H9 (cell line): ENCODE measurements around the gene TSC2. TPM values are rescaled to one million over a fixed set of nuclear protein-coding genes. Genes with fewer than 3 reads are reported as not detected.

Source experiments
- DNase-seq: peaks from one replicate; pipeline ENCODE4 v3.0.0-alpha.2; 2017
- H2AFZ ChIP-seq: one replicate; pipeline ENCODE4 v1.6.1; 2013; ENCODE audit warnings: mild to moderate bottlenecking, low read length, control low read depth, moderate library complexity
- H2AK5ac ChIP-seq: 2 replicates; pipeline ENCODE4 v1.6.1; 2013; ENCODE audit warnings: low read length, control low read depth, mixed read lengths; ENCODE audit not compliant: insufficient read length
- H2BK120ac ChIP-seq: one replicate; pipeline ENCODE4 v1.6.1; 2013; ENCODE audit warnings: low read depth, mild to moderate bottlenecking, low read length, control low read depth, inconsistent platforms; ENCODE audit not compliant: poor library complexity, severe bottlenecking
- H2BK12ac ChIP-seq: 2 replicates; pipeline ENCODE4 v1.6.1; 2013; ENCODE audit warnings: low read length, control low read depth, mixed read lengths, low read depth; ENCODE audit not compliant: insufficient read length
- H2BK15ac ChIP-seq: 2 replicates; pipeline ENCODE4 v1.6.1; 2013; ENCODE audit warnings: low read depth, low read length, control low read depth
- H2BK20ac ChIP-seq: one replicate; pipeline ENCODE4 v1.6.1; 2013; ENCODE audit warnings: low read depth, mild to moderate bottlenecking, low read length, control low read depth, inconsistent platforms; ENCODE audit not compliant: poor library complexity, severe bottlenecking
- H2BK5ac ChIP-seq: 2 replicates; pipeline ENCODE4 v1.6.1; 2013; ENCODE audit warnings: low read length, control low read depth, mixed read lengths; ENCODE audit not compliant: insufficient read length
- H3K14ac ChIP-seq: 2 replicates; pipeline ENCODE4 v1.6.1; 2013; ENCODE audit warnings: low read length, control low read depth; ENCODE audit not compliant: insufficient read depth
- H3K18ac ChIP-seq: 2 replicates; pipeline ENCODE4 v1.6.1; 2013; ENCODE audit warnings: low read depth, mild to moderate bottlenecking, mixed read lengths, low read length, control low read depth; ENCODE audit not compliant: insufficient read length
- H3K23ac ChIP-seq: 2 replicates; pipeline ENCODE4 v1.6.1; 2013; ENCODE audit warnings: low read length, control low read depth, mixed read lengths, low read depth; ENCODE audit not compliant: insufficient read length
- H3K23me2 ChIP-seq: 2 replicates; pipeline ENCODE4 v1.6.1; 2013; ENCODE audit warnings: low read depth, mild to moderate bottlenecking, mixed read lengths, low read length, control low read depth; ENCODE audit not compliant: insufficient read length, poor library complexity, severe bottlenecking
- H3K27ac ChIP-seq: 2 replicates; pipeline ENCODE4 v1.5.1; 2013; ENCODE audit warnings: low read length, control low read depth, mixed read lengths, low read depth; ENCODE audit not compliant: insufficient read length
- H3K27me3 ChIP-seq: 2 replicates; pipeline ENCODE4 v1.6.1; 2013; ENCODE audit warnings: low read length, control low read depth, inconsistent platforms; ENCODE audit not compliant: insufficient read depth
- H3K4ac ChIP-seq: 2 replicates; pipeline ENCODE4 v1.6.1; 2013; ENCODE audit warnings: low read depth, mild to moderate bottlenecking, control low read depth, inconsistent platforms, low read length, moderate library complexity
- H3K4me1 ChIP-seq: 2 replicates; pipeline ENCODE4 v1.6.1; 2013; ENCODE audit warnings: low read length, control low read depth, inconsistent platforms; ENCODE audit not compliant: insufficient read depth
- H3K4me2 ChIP-seq: 2 replicates; pipeline ENCODE4 v1.6.1; 2013; ENCODE audit warnings: low read length, control low read depth, mixed read lengths; ENCODE audit not compliant: insufficient read length, insufficient read depth
- H3K56ac ChIP-seq: 2 replicates; pipeline ENCODE4 v1.6.1; 2013; ENCODE audit warnings: low read depth, mild to moderate bottlenecking, mixed read lengths, low read length, control low read depth; ENCODE audit not compliant: insufficient read length
- H3K79me1 ChIP-seq: 2 replicates; pipeline ENCODE4 v1.6.1; 2013; ENCODE audit warnings: low read depth, mild to moderate bottlenecking, moderate library complexity, low read length, control low read depth, inconsistent platforms; ENCODE audit not compliant: insufficient read depth, poor library complexity, severe bottlenecking
- H3K79me2 ChIP-seq: 2 replicates; pipeline ENCODE4 v1.6.1; 2013; ENCODE audit warnings: low read length, control low read depth, inconsistent platforms; ENCODE audit not compliant: insufficient read depth
- H3K9ac ChIP-seq: 2 replicates; pipeline ENCODE4 v1.6.1; 2013; ENCODE audit warnings: low read length, control low read depth, mixed read lengths; ENCODE audit not compliant: insufficient read length; ENCODE audit errors: extremely low read depth
- H3K9me3 ChIP-seq: one replicate; pipeline ENCODE4 v1.6.1; 2013; ENCODE audit warnings: low read depth, low read length, inconsistent platforms; ENCODE audit not compliant: control insufficient read depth
- H3T11ph ChIP-seq: one replicate; pipeline ENCODE4 v1.6.1; 2013; ENCODE audit warnings: mild to moderate bottlenecking, low read length, control low read depth, inconsistent platforms
- H4K20me1 ChIP-seq: one replicate; pipeline ENCODE4 v1.6.1; 2013; ENCODE audit not compliant: control insufficient read depth, insufficient read length, insufficient read depth
- H4K5ac ChIP-seq: 2 replicates; pipeline ENCODE4 v1.6.1; 2013; ENCODE audit warnings: low read depth, mild to moderate bottlenecking, mixed read lengths, low read length, control low read depth; ENCODE audit not compliant: insufficient read length
- H4K8ac ChIP-seq: replicated peaks from 2 replicates; pipeline ENCODE4 v1.6.1; 2013; ENCODE audit warnings: low read length, control low read depth, mixed read lengths, low read depth; ENCODE audit not compliant: insufficient read length
- H4K91ac ChIP-seq: 2 replicates; pipeline ENCODE4 v1.6.1; 2013; ENCODE audit warnings: low read depth, mild to moderate bottlenecking, moderate library complexity, mixed read lengths, low read length, control low read depth; ENCODE audit not compliant: insufficient read length
- H3K27ac Mint-ChIP-seq, 3 experiments: 2 replicates in 2 of 3; 3 replicates in 1 of 3; pipeline ENCODE4 v1.8.0; 2020 to 2021; ENCODE audit warnings: mixed read lengths in 3 of 3, mild to moderate bottlenecking in 1 of 3, moderate library complexity in 1 of 3
- H3K27me3 Mint-ChIP-seq: 2 replicates; pipeline ENCODE4 v1.8.0; 2021; ENCODE audit warnings: low read depth, mild to moderate bottlenecking, moderate library complexity, mixed read lengths
- H3K36me3 Mint-ChIP-seq, 3 experiments: 2 replicates in 2 of 3; 3 replicates in 1 of 3; pipeline ENCODE4 v1.8.0; 2020 to 2021; ENCODE audit warnings: low read depth in 3 of 3, mixed read lengths in 3 of 3; ENCODE audit not compliant: insufficient read depth in 1 of 3
- H3K4me1 Mint-ChIP-seq, 2 experiments: 2 replicates each; pipeline ENCODE4 v1.8.0; 2020; ENCODE audit warnings: mixed read lengths in 2 of 2
- H3K4me3 Mint-ChIP-seq, 2 experiments: 2 replicates in 1 of 2; 3 replicates in 1 of 2; pipeline ENCODE4 v1.8.0; 2020 to 2021; ENCODE audit warnings: mild to moderate bottlenecking in 2 of 2, mixed read lengths in 2 of 2, moderate library complexity in 1 of 2
- H3K9me3 Mint-ChIP-seq, 2 experiments: 2 replicates in 1 of 2; 3 replicates in 1 of 2; pipeline ENCODE4 v1.8.0; 2020; ENCODE audit warnings: mild to moderate bottlenecking in 2 of 2, mixed read lengths in 2 of 2, moderate library complexity in 1 of 2
- WGBS: extraction: QIAGEN DNeasy Blood & Tissue Kit; methylation state at CpG from one replicate; pipeline ENCODE4 v1.1.7; 2013; ENCODE audit warnings: missing lambda C conversion rate, low lambda C conversion rate, mixed read lengths; ENCODE audit not compliant: insufficient read length; ENCODE audit errors: extremely low coverage; 5-methylcytosine and 5-hydroxymethylcytosine counted together
- total RNA-seq: library from RNA; stranded (reverse); gene quantifications from 2 replicates; pipeline ENCODE4 v1.2.1, GENCODE V29; 2021
- TF ChIP-seq, protein P1 (sequence below): fragments of 200-600 bp; sonication (generic); conservative IDR thresholded peaks from 3 replicates; pipeline ENCODE4 v1.8.0; 2021; ENCODE audit warnings: antibody characterized with exemption, mild to moderate bottlenecking

TSC2 gene
- total RNA-seq, 1 experiment from 2014 or later = 122 TPM

DNA sequence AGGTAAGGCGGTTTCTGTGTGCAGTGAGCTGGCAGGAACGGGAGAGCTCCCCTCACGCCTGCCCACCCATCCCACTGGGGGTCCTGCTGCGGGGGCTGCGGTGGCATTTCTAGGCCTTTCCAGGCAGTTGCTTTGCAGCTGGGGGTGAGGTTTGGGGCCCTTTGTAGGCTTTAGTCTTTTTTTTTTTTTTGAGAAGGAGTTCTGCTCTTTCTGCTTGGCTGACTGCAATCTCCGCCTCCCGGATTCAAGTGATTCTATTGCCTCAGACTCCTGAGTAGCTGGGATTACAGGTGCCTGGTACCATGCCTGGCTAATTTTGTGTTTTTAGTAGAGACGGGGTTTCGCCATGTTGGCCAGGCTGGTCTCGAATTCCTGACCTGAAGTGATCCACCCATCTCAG lies 11.1 kb downstream of the TSC2 start:
- Histone ChIP-seq H3K79me1 (no peaks in the 10 kb centered on the region), H3K27ac (no peak overlapping the region), H3K18ac (no peak overlapping the region), H3K23ac (no peak overlapping the region), H2AFZ (no peak overlapping the region), H2BK20ac (no peak overlapping the region), H3K4me2 (no peak overlapping the region), H3K27me3 (no peaks in the 10 kb centered on the region), H2BK120ac (no peak overlapping the region), H2AK5ac (no peak overlapping the region), H3K79me2 (no peaks in the 10 kb centered on the region), H3K56ac (no peak overlapping the region), H4K8ac (no peak overlapping the region), H2BK15ac (no peak overlapping the region), H3K9ac (no peak overlapping the region), H3K9me3 (no peaks in the 10 kb centered on the region), H3K14ac (no peak overlapping the region), H4K5ac (no peak overlapping the region), H4K91ac (no peak overlapping the region), H3K4ac (no peak overlapping the region), H2BK12ac (no peak overlapping the region), H4K20me1 (peaks cover 2% of the 10 kb centered on the region), H3K4me1 (no peaks in the 10 kb centered on the region), H3K23me2 (peaks cover 3% of the 10 kb centered on the region), H2BK5ac (no peak overlapping the region), H3T11ph (no peak overlapping the region)
- no CpG with 5 or more reads among the region's 10 CpGs for whole genome bisulfite sequencing
- Mint-ChIP-seq H3K36me3 (peaks cover 0 to 29% (median 18%) of the 10 kb centered on the region in 3 experiments; a peak in 5 of 7 replicates), H3K4me3 (no peak overlapping the region; a peak in 1 of 5 replicates), H3K27me3 (no peaks in the 10 kb centered on the region), H3K9me3 (no peaks in the 10 kb centered on the region), H3K27ac (peak overlapping the region in 2 of 3 experiments; percentile 25 to 95; a peak in 1 of 7 replicates), H3K4me1 (no peaks in the 10 kb centered on the region)
- DNase-seq = no peak
- TF ChIP-seq, protein P1, sequence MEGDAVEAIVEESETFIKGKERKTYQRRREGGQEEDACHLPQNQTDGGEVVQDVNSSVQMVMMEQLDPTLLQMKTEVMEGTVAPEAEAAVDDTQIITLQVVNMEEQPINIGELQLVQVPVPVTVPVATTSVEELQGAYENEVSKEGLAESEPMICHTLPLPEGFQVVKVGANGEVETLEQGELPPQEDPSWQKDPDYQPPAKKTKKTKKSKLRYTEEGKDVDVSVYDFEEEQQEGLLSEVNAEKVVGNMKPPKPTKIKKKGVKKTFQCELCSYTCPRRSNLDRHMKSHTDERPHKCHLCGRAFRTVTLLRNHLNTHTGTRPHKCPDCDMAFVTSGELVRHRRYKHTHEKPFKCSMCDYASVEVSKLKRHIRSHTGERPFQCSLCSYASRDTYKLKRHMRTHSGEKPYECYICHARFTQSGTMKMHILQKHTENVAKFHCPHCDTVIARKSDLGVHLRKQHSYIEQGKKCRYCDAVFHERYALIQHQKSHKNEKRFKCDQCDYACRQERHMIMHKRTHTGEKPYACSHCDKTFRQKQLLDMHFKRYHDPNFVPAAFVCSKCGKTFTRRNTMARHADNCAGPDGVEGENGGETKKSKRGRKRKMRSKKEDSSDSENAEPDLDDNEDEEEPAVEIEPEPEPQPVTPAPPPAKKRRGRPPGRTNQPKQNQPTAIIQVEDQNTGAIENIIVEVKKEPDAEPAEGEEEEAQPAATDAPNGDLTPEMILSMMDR = no peak
